Activated CD4-positive, alpha-beta memory T cell treated with anti-CD3 and anti-CD28 coated beads for 36 hours (primary cell): Measurements from ENCODE around the gene BCL10. TPM values are rescaled to one million over a fixed set of nuclear protein-coding genes. Genes with fewer than 3 reads are reported as not detected.

ENCODE experiments used
- CTCF ChIA-PET: fragments of 350-600 bp; sonication (Branson Sonifier 250); formaldehyde crosslinking; loops from one replicate; lab custom pipeline; 2021; ENCODE audit warnings: antibody characterized with exemption, inconsistent platforms; lab: Charles Lee
- POLR2A ChIA-PET: fragments of 350-600 bp; sonication (Branson Sonifier 250); formaldehyde crosslinking; loops from one replicate; lab custom pipeline; 2021; ENCODE audit warnings: antibody characterized with exemption; lab: Charles Lee
- DNase-seq: peaks from one replicate; pipeline ENCODE4 v3.0.0-alpha.2; 2020
- H3K27ac Mint-ChIP-seq: one replicate; pipeline ENCODE4 v1.8.0; 2021; ENCODE audit warnings: mixed read lengths
- H3K27me3 Mint-ChIP-seq: one replicate; pipeline ENCODE4 v1.8.0; 2021; ENCODE audit warnings: mixed read lengths
- H3K36me3 Mint-ChIP-seq: one replicate; pipeline ENCODE4 v1.8.0; 2021; ENCODE audit warnings: mixed read lengths
- H3K4me1 Mint-ChIP-seq: one replicate; pipeline ENCODE4 v1.8.0; 2021; ENCODE audit warnings: low read depth, mixed read lengths
- H3K4me3 Mint-ChIP-seq: one replicate; pipeline ENCODE4 v1.8.0; 2021; ENCODE audit warnings: mild to moderate bottlenecking, mixed read lengths
- H3K9me3 Mint-ChIP-seq: one replicate; pipeline ENCODE4 v1.8.0; 2021; ENCODE audit warnings: mixed read lengths
- intact Hi-C: fragments of 100-400 bp; cut with micrococcal nuclease; formaldehyde crosslinking; loops from one replicate; pipeline ENCODE4 v1.15.1; 2023
- total RNA-seq, 2 experiments: library from RNA; stranded (reverse); gene quantifications; one replicate each; pipeline ENCODE4 v1.2.3, GENCODE V29; 2021

Gene BCL10
- total RNA-seq = 10 to 100 TPM; 31.1 to 31.5 TPM

DNA sequence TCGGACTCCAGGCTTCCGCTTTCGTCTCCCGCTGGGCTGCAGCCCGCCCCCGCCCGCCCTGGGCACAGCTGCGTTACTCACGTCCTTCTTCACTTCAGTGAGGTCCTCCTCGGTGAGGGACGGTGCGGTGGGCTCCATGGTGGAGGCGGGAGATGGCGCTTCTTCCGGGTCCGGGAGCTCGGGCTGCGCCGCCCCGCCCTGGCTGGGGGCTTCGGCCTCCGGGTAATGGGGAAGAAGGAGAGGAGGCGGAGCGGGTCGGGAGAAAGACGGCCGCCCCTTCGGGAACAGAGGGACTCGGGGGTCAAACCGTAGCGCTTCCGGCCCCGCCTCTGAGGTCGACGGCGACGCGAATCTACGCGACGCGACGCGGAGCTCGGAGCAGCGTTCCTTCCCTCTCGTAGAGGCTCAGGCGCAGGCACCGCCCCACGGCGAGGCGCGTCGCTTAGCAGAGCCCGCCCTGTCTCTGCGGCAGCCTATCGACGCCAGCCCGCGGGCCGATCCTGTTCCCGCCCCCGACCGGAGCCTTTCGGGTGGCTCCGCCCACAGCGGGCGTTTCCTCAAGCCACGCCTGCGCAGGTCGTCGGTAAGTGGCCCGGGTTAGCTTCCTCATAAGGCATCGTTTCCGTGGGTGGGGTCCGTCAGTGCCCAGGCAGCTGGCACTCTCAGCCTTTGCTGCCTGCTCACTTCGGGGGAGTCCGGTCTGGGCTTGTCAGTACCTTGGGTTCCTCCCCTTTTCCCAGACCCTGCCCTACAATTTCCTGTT, at the start of gene BCL10:
Gene BCL10 (minus strand): TSS at position 418 of the 763 bp plus-strand sequence. CDS start 280 bp downstream, at position 138.
- ChIA-PET POLR2A (interaction anchor here (0.7 to 2.2 kb wide), 12 partner anchors 14 to 703 kb away, joined by 3 to 16 read pairs (median 4); partner anchors contain the start of genes C1orf52, CTBS, MCOLN2 and SYDE2), CTCF (interaction anchor here (1.0 to 8.9 kb wide), 7 partner anchors 16 to 432 kb away, joined by 3 to 122 read pairs (median 7); partner anchors contain the start of genes C1orf52 and ZNHIT6)
- Mint-ChIP-seq H3K27me3 (peaks cover 5% of the 10 kb centered on the region), H3K4me1 (peaks cover 50% of the 10 kb centered on the region), H3K27ac (peak within 1 kb of the TSS; percentile 92), H3K36me3 (peaks cover 12% of the 10 kb centered on the region), H3K9me3 (no peaks in the 10 kb centered on the region), H3K4me3 (peak within 1 kb of the TSS; percentile 82)
- intact Hi-C loops = loop anchor here (1.0 to 10.0 kb wide), 12 partner anchors 13 to 1636 kb away; partner anchors contain the start of genes C1orf52, CTBS, GNG5 and HS2ST1
- peak; percentile 98 for DNase-seq

DNA sequence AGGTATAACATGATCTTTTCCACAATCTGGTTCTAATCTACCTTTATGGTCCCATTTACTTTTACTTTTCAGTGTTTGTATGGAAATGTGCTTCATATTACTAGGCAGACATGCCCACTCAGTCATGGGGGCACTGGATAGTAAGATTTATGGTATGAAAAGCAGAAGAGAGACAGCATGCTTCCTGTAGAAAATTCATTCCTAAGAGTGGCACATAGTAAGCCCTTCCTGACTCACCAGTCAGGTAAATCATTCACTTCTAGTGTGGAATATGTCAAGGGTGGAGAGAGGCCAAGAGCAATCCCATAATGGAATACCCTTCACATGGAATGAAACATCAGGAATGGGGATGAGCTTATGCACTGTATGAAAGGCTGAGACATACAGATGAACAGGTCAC, 49.5 kb upstream of the BCL10 start:
- Mint-ChIP-seq H3K9me3 (no peaks in the 10 kb centered on the region), H3K27me3 (peaks cover 20% of the 10 kb centered on the region)
- CTCF ChIA-PET = no interaction called here

DNA sequence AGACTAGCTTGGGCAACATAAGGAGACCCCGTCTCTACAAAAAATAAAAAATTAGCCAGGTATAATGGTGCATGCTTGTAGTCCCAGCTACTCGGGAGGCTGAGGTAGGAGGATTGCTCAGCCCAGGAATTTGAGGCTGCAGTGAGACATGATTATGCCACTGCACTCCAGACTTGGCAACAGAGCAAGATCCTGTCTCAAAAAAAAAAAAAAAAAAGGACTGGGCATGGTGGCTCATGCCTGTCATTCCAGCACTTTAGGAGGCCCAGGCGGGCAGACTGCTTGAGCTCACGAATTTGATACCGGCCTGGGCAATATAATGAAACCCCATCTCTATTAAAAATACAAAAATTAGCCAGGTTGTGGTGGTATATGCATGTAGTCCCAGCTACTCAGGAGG, 47.3 kb upstream of the BCL10 start:
- no peak overlapping the region for H3K4me3 Mint-ChIP-seq
- peaks cover 20% of the 10 kb centered on the region for H3K27me3 Mint-ChIP-seq
- no peak overlapping the region for H3K27ac Mint-ChIP-seq
- ChIA-PET CTCF (no interaction called here), POLR2A (interaction anchor here (0.9 kb wide), 1 partner anchor 26 kb away, joined by 3 read pairs; no protein-coding TSS in a partner anchor)
- peaks cover 9% of the 10 kb centered on the region for H3K4me1 Mint-ChIP-seq
- no peaks in the 10 kb centered on the region for H3K9me3 Mint-ChIP-seq
- intact Hi-C loops = no loop called here
- H3K36me3 Mint-ChIP-seq = no peaks in the 10 kb centered on the region
- no peak for DNase-seq

More for the DNA sequence above, 49.5 kb upstream of the BCL10 start:
- intact Hi-C loops = no loop called here
- Mint-ChIP-seq H3K4me1 (peaks cover 4% of the 10 kb centered on the region), H3K27ac (no peak overlapping the region), H3K36me3 (no peaks in the 10 kb centered on the region), H3K4me3 (no peak overlapping the region)
- POLR2A ChIA-PET = no interaction called here
- DNase-seq = no peak

DNA sequence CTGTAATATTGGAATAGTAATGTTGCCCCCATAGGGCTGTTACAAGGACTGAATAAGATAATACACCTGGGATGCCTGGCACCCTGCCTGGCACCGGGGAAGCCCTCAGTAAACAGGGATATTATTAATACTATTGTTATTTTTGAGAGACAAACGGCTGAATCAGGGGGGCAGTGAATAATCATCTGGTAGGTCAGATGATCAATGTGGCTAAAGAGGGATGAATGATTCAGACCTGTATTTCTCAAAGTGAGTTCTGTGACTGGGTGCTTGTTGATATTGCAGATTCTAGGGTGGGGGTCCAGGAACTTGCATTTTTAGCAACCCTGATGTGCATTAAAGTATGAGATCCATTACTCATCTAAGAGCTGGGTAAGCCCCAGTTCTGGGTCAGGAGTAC, 46.2 kb upstream of the BCL10 start:
- H3K27ac Mint-ChIP-seq = no peak overlapping the region
- DNase-seq = no peak
- H3K4me1 Mint-ChIP-seq = peaks cover 9% of the 10 kb centered on the region
- POLR2A ChIA-PET = no interaction called here
- peaks cover 24% of the 10 kb centered on the region for H3K27me3 Mint-ChIP-seq
- no peaks in the 10 kb centered on the region for H3K36me3 Mint-ChIP-seq
- intact Hi-C loops = no loop called here
- no peak overlapping the region for H3K4me3 Mint-ChIP-seq
- CTCF ChIA-PET = no interaction called here
- H3K9me3 Mint-ChIP-seq = no peaks in the 10 kb centered on the region

GRCh38 chr1:85321237-85321964, 45.0 kb upstream of the BCL10 start:
- Mint-ChIP-seq H3K27ac (no peak overlapping the region), H3K4me3 (no peak overlapping the region), H3K9me3 (no peaks in the 10 kb centered on the region), H3K4me1 (peaks cover 9% of the 10 kb centered on the region), H3K36me3 (no peaks in the 10 kb centered on the region), H3K27me3 (peaks cover 30% of the 10 kb centered on the region)
- DNase-seq = peak; percentile 72
- ChIA-PET CTCF (interaction anchor here (1.1 to 2.4 kb wide), 2 partner anchors 13 to 23 kb away, joined by 4 to 10 read pairs; no protein-coding TSS in a partner anchor), POLR2A (interaction anchor here (2.0 kb wide), 1 partner anchor 23 kb away, joined by 5 read pairs; no protein-coding TSS in a partner anchor)
- intact Hi-C loops = loop anchor here (1.0 kb wide), 1 partner anchor 23 kb away; no protein-coding TSS in a partner anchor

- DNase-seq = no peak
- no peaks in the 10 kb centered on the region for H3K36me3 Mint-ChIP-seq
- H3K4me1 Mint-ChIP-seq = peaks cover 9% of the 10 kb centered on the region
- intact Hi-C loops = loop anchor here (1.0 kb wide), 1 partner anchor 22 kb away; no protein-coding TSS in a partner anchor
- ChIA-PET POLR2A (interaction anchor here (2.0 kb wide), 1 partner anchor 22 kb away, joined by 5 read pairs; no protein-coding TSS in a partner anchor), CTCF (interaction anchor here (0.7 to 2.4 kb wide), 3 partner anchors 12 to 23 kb away, joined by 4 to 10 read pairs (median 7); no protein-coding TSS in a partner anchor)
- H3K9me3 Mint-ChIP-seq = no peaks in the 10 kb centered on the region
- H3K4me3 Mint-ChIP-seq = no peak overlapping the region
- no peak overlapping the region for H3K27ac Mint-ChIP-seq
- H3K27me3 Mint-ChIP-seq = peaks cover 30% of the 10 kb centered on the region
These were observed 44.1 kb upstream of the BCL10 start for GRCh38 chr1:85320371-85321131.

- Mint-ChIP-seq H3K27me3 (peaks cover 32% of the 10 kb centered on the region), H3K4me3 (no peak overlapping the region), H3K9me3 (no peaks in the 10 kb centered on the region), H3K27ac (no peak overlapping the region), H3K36me3 (no peaks in the 10 kb centered on the region), H3K4me1 (peaks cover 9% of the 10 kb centered on the region)
- DNase-seq = no peak
- intact Hi-C loops = loop anchor here (10.0 kb wide), 1 partner anchor 145 kb away; the partner anchor contains the start of gene DDAH1
- CTCF ChIA-PET = interaction anchor here (2.4 kb wide), 1 partner anchor 12 kb away, joined by 10 read pairs; no protein-coding TSS in a partner anchor
- POLR2A ChIA-PET = interaction anchor here (2.0 kb wide), 1 partner anchor 22 kb away, joined by 5 read pairs; no protein-coding TSS in a partner anchor
These were observed 43.5 kb upstream of the BCL10 start for GRCh38 chr1:85319931-85320330.

DNA sequence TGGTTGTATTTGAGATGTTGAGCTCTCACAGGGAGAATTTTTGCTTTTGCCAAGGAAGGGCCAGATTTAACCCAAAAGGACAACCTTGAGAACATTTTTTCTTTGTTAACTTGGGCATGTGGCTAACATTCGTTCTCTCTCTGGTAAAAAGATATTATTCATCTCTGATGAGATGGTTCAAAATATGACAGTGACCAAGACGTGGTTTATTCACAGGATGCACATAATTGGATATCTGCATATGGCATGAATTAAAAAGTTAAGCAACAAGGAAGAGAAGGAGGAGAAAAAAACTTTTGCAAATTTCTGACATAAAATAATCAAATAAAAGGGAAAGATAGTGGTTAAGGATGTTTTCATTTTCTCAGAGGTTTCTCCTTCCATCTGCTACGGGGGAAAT, 43.1 kb upstream of the BCL10 start:
- Mint-ChIP-seq H3K36me3 (no peaks in the 10 kb centered on the region), H3K27ac (no peak overlapping the region), H3K27me3 (peaks cover 35% of the 10 kb centered on the region), H3K9me3 (no peaks in the 10 kb centered on the region), H3K4me1 (peaks cover 9% of the 10 kb centered on the region), H3K4me3 (no peak overlapping the region)
- no peak for DNase-seq
- intact Hi-C loops = loop anchor here (10.0 kb wide), 1 partner anchor 145 kb away; the partner anchor contains the start of gene DDAH1
- ChIA-PET CTCF (interaction anchor here (2.4 kb wide), 1 partner anchor 11 kb away, joined by 10 read pairs; no protein-coding TSS in a partner anchor), POLR2A (no interaction called here)

- H3K4me1 Mint-ChIP-seq = peaks cover 9% of the 10 kb centered on the region
- intact Hi-C loops = loop anchor here (10.0 kb wide), 1 partner anchor 147 kb away; the partner anchor contains the start of gene DDAH1
- H3K27ac Mint-ChIP-seq = no peak overlapping the region
- H3K9me3 Mint-ChIP-seq = no peaks in the 10 kb centered on the region
- POLR2A ChIA-PET = no interaction called here
- peaks cover 34% of the 10 kb centered on the region for H3K27me3 Mint-ChIP-seq
- no peak overlapping the region for H3K4me3 Mint-ChIP-seq
- no peak for DNase-seq
- CTCF ChIA-PET = no interaction called here
- no peaks in the 10 kb centered on the region for H3K36me3 Mint-ChIP-seq
These were observed 41.8 kb upstream of the BCL10 start for GRCh38 chr1:85318217-85318616.

DNA sequence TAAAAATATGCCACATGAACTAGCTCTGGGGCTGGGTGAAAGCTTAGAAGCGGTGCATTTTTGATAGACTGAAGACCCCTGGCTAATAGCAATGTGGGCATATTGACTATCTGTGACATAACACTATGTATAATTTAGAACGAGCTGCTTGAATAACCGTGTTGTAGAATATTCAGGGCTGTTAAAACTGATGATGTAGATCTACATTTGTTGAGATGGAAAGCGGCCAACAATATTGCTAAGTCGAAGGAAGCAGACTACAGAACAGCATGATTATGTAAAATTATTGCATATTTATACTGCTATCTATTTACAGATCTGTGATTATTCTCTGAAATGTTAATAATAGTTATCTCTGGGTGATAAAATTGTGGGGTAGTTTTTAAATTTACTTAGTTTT, 41.1 kb upstream of the BCL10 start:
- Mint-ChIP-seq H3K4me1 (peaks cover 9% of the 10 kb centered on the region), H3K27ac (no peak overlapping the region), H3K9me3 (no peaks in the 10 kb centered on the region), H3K36me3 (no peaks in the 10 kb centered on the region), H3K4me3 (no peak overlapping the region), H3K27me3 (peaks cover 39% of the 10 kb centered on the region)
- ChIA-PET CTCF (no interaction called here), POLR2A (no interaction called here)
- DNase-seq = no peak
- intact Hi-C loops = loop anchor here (10.0 kb wide), 1 partner anchor 147 kb away; the partner anchor contains the start of gene DDAH1

DNA sequence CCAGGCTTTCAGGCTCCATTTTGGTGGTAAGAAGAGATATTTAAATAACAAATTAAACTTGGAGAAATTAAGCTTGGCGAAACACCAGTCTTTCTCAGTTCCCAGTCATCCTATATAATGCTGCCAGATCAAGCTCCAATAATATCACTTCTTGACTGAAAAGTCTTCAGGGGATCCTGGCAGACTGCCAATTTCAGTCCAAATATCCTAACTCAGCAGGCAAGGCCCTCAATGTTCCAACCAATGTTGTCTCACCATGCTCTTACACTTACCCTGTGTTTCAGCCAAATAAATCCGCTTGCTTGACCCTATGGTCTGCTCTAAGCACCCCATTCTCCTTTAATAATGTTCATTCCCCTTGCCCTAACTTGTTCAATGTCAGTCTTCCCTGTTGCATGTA, 39.9 kb upstream of the BCL10 start:
- H3K9me3 Mint-ChIP-seq = no peaks in the 10 kb centered on the region
- no peaks in the 10 kb centered on the region for H3K36me3 Mint-ChIP-seq
- no peak for DNase-seq
- intact Hi-C loops = loop anchor here (10.0 kb wide), 1 partner anchor 148 kb away; the partner anchor contains the start of gene DDAH1
- peaks cover 44% of the 10 kb centered on the region for H3K27me3 Mint-ChIP-seq
- no peak overlapping the region for H3K4me3 Mint-ChIP-seq
- ChIA-PET CTCF (no interaction called here), POLR2A (no interaction called here)
- H3K4me1 Mint-ChIP-seq = peaks cover 7% of the 10 kb centered on the region
- H3K27ac Mint-ChIP-seq = no peak overlapping the region
